Loucy (cell line): ENCODE measurements around the gene PLEKHG4.

Experiments used
- H2AFZ ChIP-seq: fragments of 200-600 bp; sonication (generic); 2 replicates; pipeline ENCODE4 v1.6.0; 2016; ENCODE audit warnings: antibody characterized with exemption, mild to moderate bottlenecking, low read length, moderate library complexity
- H3F3A ChIP-seq: fragments of 200-600 bp; 2 replicates; pipeline ENCODE4 v1.6.0; 2016; ENCODE audit warnings: antibody characterized with exemption, low read depth, mild to moderate bottlenecking
- H3K27me3 ChIP-seq: fragments of 200-600 bp; sonication (generic); 2 replicates; pipeline ENCODE4 v1.6.1; 2014; ENCODE audit warnings: low read length, mild to moderate bottlenecking; ENCODE audit not compliant: insufficient read depth, poor library complexity, severe bottlenecking
- H3K36me3 ChIP-seq: fragments of 200-600 bp; sonication (generic); 2 replicates; pipeline ENCODE4 v1.6.1; 2016; ENCODE audit warnings: low read length; ENCODE audit not compliant: insufficient read depth
- H3K4me1 ChIP-seq: fragments of 200-600 bp; sonication (generic); 2 replicates; pipeline ENCODE4 v1.5.1; 2014; ENCODE audit warnings: low read length, mild to moderate bottlenecking; ENCODE audit not compliant: insufficient read depth, poor library complexity, severe bottlenecking
- H3K4me2 ChIP-seq: fragments of 200-600 bp; sonication (generic); 2 replicates; pipeline ENCODE4 v1.6.0; 2014; ENCODE audit warnings: antibody characterized with exemption, low read length, low read depth, mild to moderate bottlenecking; ENCODE audit not compliant: poor library complexity, severe bottlenecking
- H3K4me3 ChIP-seq: fragments of 200-600 bp; sonication (generic); 2 replicates; pipeline ENCODE4 v1.5.1; 2014; ENCODE audit warnings: low read length, mild to moderate bottlenecking, mixed read lengths; ENCODE audit not compliant: poor library complexity, severe bottlenecking
- H3K79me2 ChIP-seq: fragments of 200-600 bp; sonication (generic); 2 replicates; pipeline ENCODE4 v1.6.1; 2014; ENCODE audit warnings: low read length; ENCODE audit not compliant: insufficient read depth
- H3K9ac ChIP-seq: fragments of 200-600 bp; sonication (generic); 2 replicates; pipeline ENCODE4 v1.6.0; 2014; ENCODE audit warnings: mild to moderate bottlenecking, low read depth, low read length, moderate library complexity; ENCODE audit not compliant: poor library complexity, severe bottlenecking
- H3K9me2 ChIP-seq: fragments of 200-600 bp; sonication (generic); replicated peaks from 2 replicates; pipeline ENCODE4 v1.6.1; 2016; ENCODE audit warnings: low read depth, low read length, mixed read lengths
- H3K9me3 ChIP-seq: fragments of 200-600 bp; sonication (generic); 2 replicates; pipeline ENCODE4 v1.6.1; 2014; ENCODE audit warnings: mild to moderate bottlenecking, antibody characterized with exemption, low read length, low read depth; ENCODE audit not compliant: insufficient read depth
- H4K20me1 ChIP-seq: fragments of 200-600 bp; sonication (generic); 2 replicates; pipeline ENCODE4 v1.6.0; 2014; ENCODE audit warnings: antibody characterized with exemption, low read length, mild to moderate bottlenecking; ENCODE audit not compliant: insufficient read depth, poor library complexity, severe bottlenecking
- EZH2phosphoT487 ChIP-seq: fragments of 200-600 bp; IDR thresholded peaks from 2 replicates; pipeline ENCODE4 v1.6.1; 2018; ENCODE audit warnings: antibody characterized with exemption, mild to moderate bottlenecking, moderate library complexity, borderline replicate concordance
- TF ChIP-seq, protein P1 (sequence below): fragments of 200-600 bp; sonication (generic); conservative IDR thresholded peaks from 2 replicates; pipeline ENCODE4 v1.5.1; 2014; ENCODE audit warnings: mild to moderate bottlenecking, antibody characterized with exemption, low read length

The PLEKHG4 gene

GRCh38 chr16:67250045-67250327, 29.3 kb upstream of the PLEKHG4 start:
- H3K9ac ChIP-seq = peak overlapping the region; percentile 83
- H3F3A ChIP-seq = peaks cover 2% of the 10 kb centered on the region
- TF ChIP-seq, protein P1, sequence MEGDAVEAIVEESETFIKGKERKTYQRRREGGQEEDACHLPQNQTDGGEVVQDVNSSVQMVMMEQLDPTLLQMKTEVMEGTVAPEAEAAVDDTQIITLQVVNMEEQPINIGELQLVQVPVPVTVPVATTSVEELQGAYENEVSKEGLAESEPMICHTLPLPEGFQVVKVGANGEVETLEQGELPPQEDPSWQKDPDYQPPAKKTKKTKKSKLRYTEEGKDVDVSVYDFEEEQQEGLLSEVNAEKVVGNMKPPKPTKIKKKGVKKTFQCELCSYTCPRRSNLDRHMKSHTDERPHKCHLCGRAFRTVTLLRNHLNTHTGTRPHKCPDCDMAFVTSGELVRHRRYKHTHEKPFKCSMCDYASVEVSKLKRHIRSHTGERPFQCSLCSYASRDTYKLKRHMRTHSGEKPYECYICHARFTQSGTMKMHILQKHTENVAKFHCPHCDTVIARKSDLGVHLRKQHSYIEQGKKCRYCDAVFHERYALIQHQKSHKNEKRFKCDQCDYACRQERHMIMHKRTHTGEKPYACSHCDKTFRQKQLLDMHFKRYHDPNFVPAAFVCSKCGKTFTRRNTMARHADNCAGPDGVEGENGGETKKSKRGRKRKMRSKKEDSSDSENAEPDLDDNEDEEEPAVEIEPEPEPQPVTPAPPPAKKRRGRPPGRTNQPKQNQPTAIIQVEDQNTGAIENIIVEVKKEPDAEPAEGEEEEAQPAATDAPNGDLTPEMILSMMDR = no peak
- no peak for TF ChIP-seq EZH2phosphoT487
- H3K36me3 ChIP-seq = no peaks in the 10 kb centered on the region
- peaks cover 18% of the 10 kb centered on the region; the same call in 1 of the 2 replicates for H3K79me2 ChIP-seq
- peak overlapping the region; percentile 88 for H3K4me3 ChIP-seq
- no peaks in the 10 kb centered on the region for H3K9me2 ChIP-seq
- H3K4me2 ChIP-seq = peak overlapping the region; percentile 99
- no peak overlapping the region; the same call in 1 of the 2 replicates for H2AFZ ChIP-seq
- H3K9me3 ChIP-seq = no peaks in the 10 kb centered on the region
- H3K4me1 ChIP-seq = peaks cover 43% of the 10 kb centered on the region
- peaks cover 8% of the 10 kb centered on the region for H4K20me1 ChIP-seq
- no peaks in the 10 kb centered on the region for H3K27me3 ChIP-seq

GRCh38 chr16:67252609-67253497, 26.5 kb upstream of the PLEKHG4 start:
- no peaks in the 10 kb centered on the region for H3K27me3 ChIP-seq
- peaks cover 19% of the 10 kb centered on the region for H3K4me1 ChIP-seq
- TF ChIP-seq EZH2phosphoT487 = no peak
- TF ChIP-seq, protein P1 = no peak
- H2AFZ ChIP-seq = no peak overlapping the region
- H3K79me2 ChIP-seq = no peaks in the 10 kb centered on the region
- no peak overlapping the region for H3K4me3 ChIP-seq
- no peaks in the 10 kb centered on the region for H3K9me3 ChIP-seq
- no peaks in the 10 kb centered on the region for H3K36me3 ChIP-seq
- H3K9me2 ChIP-seq = no peaks in the 10 kb centered on the region
- H3K4me2 ChIP-seq = no peak overlapping the region
- H3K9ac ChIP-seq = no peak overlapping the region
- no peaks in the 10 kb centered on the region for H4K20me1 ChIP-seq
- no peaks in the 10 kb centered on the region for H3F3A ChIP-seq

DNA sequence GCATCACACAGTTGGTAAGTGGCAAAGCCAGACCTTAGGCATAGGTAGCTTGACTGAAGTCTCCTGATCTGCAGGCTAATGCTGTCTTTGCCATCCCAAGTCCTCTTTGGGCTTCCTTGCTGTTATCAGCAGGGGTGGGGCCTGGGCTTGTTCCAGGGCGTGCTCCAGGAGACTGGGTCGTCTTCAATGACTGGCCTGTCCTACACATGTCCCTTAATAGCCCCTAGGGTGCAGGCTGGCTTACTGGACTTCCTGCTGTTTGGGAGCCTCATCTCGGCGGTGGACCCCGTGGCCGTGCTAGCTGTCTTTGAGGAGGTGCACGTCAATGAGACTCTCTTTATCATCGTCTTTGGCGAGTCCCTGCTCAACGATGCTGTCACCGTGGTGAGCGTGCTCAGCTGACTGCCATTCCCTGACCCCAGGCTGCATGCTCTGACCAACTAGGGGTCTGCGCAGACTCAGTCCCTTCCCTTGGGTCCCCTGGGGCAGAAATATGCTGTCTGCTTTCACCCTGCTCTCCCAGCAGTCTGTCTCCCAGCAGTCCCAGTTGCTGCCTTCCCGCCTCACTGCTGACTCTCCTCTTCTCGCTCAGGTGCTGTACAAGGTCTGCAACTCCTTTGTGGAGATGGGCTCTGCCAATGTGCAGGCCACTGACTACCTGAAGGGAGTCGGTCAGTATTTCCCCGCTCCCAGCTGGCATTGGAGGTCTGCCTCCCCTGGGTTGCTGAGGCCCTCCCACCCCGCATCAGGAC, 24.4 kb upstream of the PLEKHG4 start:
- H3K4me1 ChIP-seq = peaks cover 4% of the 10 kb centered on the region
- no peak overlapping the region for H3K9ac ChIP-seq
- TF ChIP-seq, protein P1 = no peak
- TF ChIP-seq EZH2phosphoT487 = no peak
- no peaks in the 10 kb centered on the region for H3K79me2 ChIP-seq
- H3K9me2 ChIP-seq = no peaks in the 10 kb centered on the region
- no peaks in the 10 kb centered on the region for H3K9me3 ChIP-seq
- H3F3A ChIP-seq = no peaks in the 10 kb centered on the region
- no peak overlapping the region for H3K4me2 ChIP-seq
- no peaks in the 10 kb centered on the region for H4K20me1 ChIP-seq
- H2AFZ ChIP-seq = no peak overlapping the region
- H3K36me3 ChIP-seq = no peaks in the 10 kb centered on the region
- no peaks in the 10 kb centered on the region for H3K27me3 ChIP-seq
- H3K4me3 ChIP-seq = no peak overlapping the region
